HepG2 (cell line): ENCODE results near the gene ULK3. TPM values are rescaled to one million over a fixed set of nuclear protein-coding genes. Genes with fewer than 3 reads are reported as not detected.

Source experiments
- ATF6 ChIP-seq: sonication (generic); formaldehyde crosslinking; conservative IDR thresholded peaks from 2 replicates; pipeline ENCODE4 v1.4.0; 2020; ENCODE audit warnings: missing genetic modification reagents
- DR1 ChIP-seq: sonication (generic); formaldehyde crosslinking; IDR thresholded peaks from 2 replicates; pipeline ENCODE4 v1.8.0; 2021; ENCODE audit warnings: mild to moderate bottlenecking, missing genetic modification reagents, inconsistent platforms
- ERF ChIP-seq: IDR thresholded peaks from 2 replicates; pipeline ENCODE4 v1.6.1; 2018; ENCODE audit warnings: missing biosample characterization, missing genetic modification reagents
- KAT2B ChIP-seq: fragments of 150-350 bp; IDR thresholded peaks from 2 replicates; pipeline ENCODE4 v1.6.1; 2014; ENCODE audit warnings: low read depth, low read length, borderline replicate concordance
- KAT8 ChIP-seq: IDR thresholded peaks from 2 replicates; pipeline ENCODE4 v1.6.1; 2016; ENCODE audit warnings: missing genetic modification reagents, missing compliant biosample characterization
- MBD4 ChIP-seq: IDR thresholded peaks from 2 replicates; pipeline ENCODE4 v1.6.1; 2012; ENCODE audit warnings: low read length, inconsistent platforms, borderline replicate concordance
- RCOR2 ChIP-seq: IDR thresholded peaks from 2 replicates; pipeline ENCODE4 v1.6.1; 2016; ENCODE audit warnings: missing biosample characterization, missing genetic modification reagents
- RFX5 ChIP-seq: IDR thresholded peaks from 2 replicates; pipeline ENCODE4 v1.6.1; 2011; ENCODE audit warnings: low read depth, low read length, improper control_type of control experiment
- RFXAP ChIP-seq: sonication (generic); formaldehyde crosslinking; IDR thresholded peaks from 2 replicates; pipeline ENCODE4 v1.4.0; 2020; ENCODE audit warnings: missing genetic modification reagents, borderline replicate concordance
- SNAI1 ChIP-seq: sonication (generic); formaldehyde crosslinking; IDR thresholded peaks from 2 replicates; pipeline ENCODE4 v1.5.0; 2020; ENCODE audit warnings: mild to moderate bottlenecking, missing genetic modification reagents, borderline replicate concordance
- TARDBP ChIP-seq: sonication (generic); formaldehyde crosslinking; IDR thresholded peaks from 2 replicates; pipeline ENCODE4 v1.8.0; 2022; ENCODE audit warnings: mild to moderate bottlenecking, missing genetic modification reagents
- TBP ChIP-seq: sonication (generic); formaldehyde crosslinking; IDR thresholded peaks from 2 replicates; pipeline ENCODE4 v1.5.0; 2020; ENCODE audit warnings: missing genetic modification reagents
- ZBTB20 ChIP-seq: sonication (generic); formaldehyde crosslinking; IDR thresholded peaks from 2 replicates; pipeline ENCODE4 v1.8.1; 2023; ENCODE audit warnings: missing genetic modification reagents, low read depth, mild to moderate bottlenecking, borderline replicate concordance
- ZFP36L2 ChIP-seq: sonication (generic); formaldehyde crosslinking; IDR thresholded peaks from 2 replicates; pipeline ENCODE4 v1.4.0; 2020; ENCODE audit warnings: missing genetic modification reagents
- ZFP91 ChIP-seq: sonication (generic); formaldehyde crosslinking; IDR thresholded peaks from 2 replicates; pipeline ENCODE4 v1.9.0; 2022; ENCODE audit warnings: missing genetic modification reagents, mild to moderate bottlenecking, borderline replicate concordance
- ZNF280D ChIP-seq: sonication (generic); formaldehyde crosslinking; IDR thresholded peaks from 2 replicates; pipeline ENCODE4 v1.5.1; 2020; ENCODE audit warnings: mild to moderate bottlenecking, missing genetic modification reagents
- ZNF282 ChIP-seq: fragments of 450-650 bp; IDR thresholded peaks from 2 replicates; pipeline ENCODE4 v1.6.1; 2018; ENCODE audit not compliant: partially characterized antibody
- ZNF317 ChIP-seq: sonication (generic); formaldehyde crosslinking; IDR thresholded peaks from 2 replicates; pipeline ENCODE4 v1.5.0; 2020; ENCODE audit warnings: mild to moderate bottlenecking, missing genetic modification reagents
- ZNF451 ChIP-seq: sonication (generic); formaldehyde crosslinking; IDR thresholded peaks from 2 replicates; pipeline ENCODE4 v1.5.0; 2020; ENCODE audit warnings: mild to moderate bottlenecking, missing genetic modification reagents
- ZNF512B ChIP-seq: sonication (generic); formaldehyde crosslinking; IDR thresholded peaks from 2 replicates; pipeline ENCODE4 v1.5.1; 2020; ENCODE audit warnings: missing genetic modification reagents, mild to moderate bottlenecking, borderline replicate concordance
- polyA plus RNA-seq, 8 experiments: library from polyadenylated mRNA; depleted of rRNA in 3 of 8; stranded (reverse) in 7 of 8; unstranded in 1 of 8; fragments of >200 nt; fragmentation: Illumina TruSeq in 4 of 8; extraction: Trizol in 4 of 8; gene quantifications; 2 replicates each; pipeline versions ENCODE4 v1.2.1 to v1.2.3, GENCODE V29; 2011 to 2016; ENCODE audit warnings: low read depth in 4 of 8, missing spikeins in 1 of 8, mixed read lengths in 1 of 8; ENCODE audit not compliant: insufficient read depth in 1 of 8
- total RNA-seq, 5 experiments: library from RNA; depleted of rRNA; stranded (reverse); fragments of >200 nt; fragmentation: Illumina TruSeq; extraction: Trizol; gene quantifications; 2 replicates each; pipeline ENCODE4 v1.2.3, GENCODE V29; 2016; ENCODE audit warnings: low read depth in 1 of 5

Gene ULK3
- total and polyA plus RNA-seq, 2 of the 13 experiments (the other 11 are each of a cell fraction or from before 2014, with no cell fraction given) = 15.2 to 23.7 TPM

GRCh38 chr15:74842581-74843444 is at the start of gene ULK3 (continued):
- TF ChIP-seq ZFP91 (CRISPR knock-in tag) = peak; percentile 42; the same call in 1 of the 2 replicates
- TF ChIP-seq ZNF282 = no peak
- TF ChIP-seq ZFP36L2 (CRISPR knock-in tag) = no peak
- no peak for TF ChIP-seq MBD4
- TF ChIP-seq ZNF280D = no peak
- no peak for TF ChIP-seq RFX5
- TF ChIP-seq ZNF317 (CRISPR knock-in tag) = 0 out of 2 replicates have a peak, but pooled peaks have one; percentile 31
- no peak for TF ChIP-seq KAT2B
- TF ChIP-seq ZNF512B (CRISPR knock-in tag) = no peak
- TF ChIP-seq TBP (CRISPR knock-in tag) = no peak
- 0 out of 2 replicates have a peak, but pooled peaks have one; percentile 17 for TF ChIP-seq RFXAP (CRISPR knock-in tag)
- peak; percentile 87 for TF ChIP-seq ZNF451 (CRISPR knock-in tag)
- no peak for TF ChIP-seq KAT8
- no peak for TF ChIP-seq ZBTB20 (CRISPR knock-in tag)
- 0 out of 2 replicates have a peak, but pooled peaks have one; percentile 59 for TF ChIP-seq SNAI1 (CRISPR knock-in tag)
- TF ChIP-seq TARDBP (CRISPR knock-in tag) = peak; percentile 13; the same call in 1 of the 2 replicates
- no peak for TF ChIP-seq RCOR2 (CRISPR knock-in tag)
- no peak for TF ChIP-seq ATF6 (CRISPR knock-in tag)
- peak; percentile 26; the same call in 1 of the 2 replicates for TF ChIP-seq ERF (CRISPR knock-in tag)
- TF ChIP-seq DR1 (CRISPR knock-in tag) = no peak
